Measurements from ENCODE around the gene LBH.

DNA sequence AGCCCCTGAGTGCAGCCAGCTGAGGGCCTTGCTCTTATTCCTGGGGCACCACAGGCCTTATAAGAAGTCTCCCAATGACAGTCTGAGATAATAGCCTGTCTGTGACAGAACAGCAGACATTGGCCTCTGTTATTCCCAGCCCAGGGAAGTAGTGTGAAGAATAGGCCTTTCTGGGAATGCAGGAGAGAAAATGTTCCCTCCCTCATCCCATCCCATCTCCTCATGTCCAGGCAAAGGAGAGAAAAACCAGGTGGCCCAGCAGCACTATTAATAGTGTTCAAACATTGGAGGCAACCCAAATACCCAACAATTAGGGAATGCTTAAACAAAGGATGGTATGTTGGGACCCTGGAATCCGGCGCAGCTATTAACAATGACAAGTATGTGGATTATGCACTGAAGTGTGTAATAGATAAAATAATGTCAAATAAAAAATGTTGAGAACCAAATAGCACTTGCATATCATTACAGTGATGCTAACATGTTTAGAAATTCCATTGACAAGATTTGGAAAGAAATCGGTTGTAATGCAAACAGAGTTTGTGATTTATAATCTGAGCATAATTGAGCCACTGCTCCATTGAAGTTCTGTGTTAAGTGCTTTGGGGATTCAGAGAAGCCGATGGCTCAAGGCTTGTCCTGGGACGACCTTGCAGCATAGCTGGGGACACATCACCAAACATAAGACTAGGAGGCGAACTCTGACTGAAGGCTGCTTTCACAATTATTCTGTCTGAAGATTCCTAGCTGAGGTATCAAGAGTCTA, 69.3 kb downstream of the LBH start:
- TF ChIP-seq, protein P1, sequence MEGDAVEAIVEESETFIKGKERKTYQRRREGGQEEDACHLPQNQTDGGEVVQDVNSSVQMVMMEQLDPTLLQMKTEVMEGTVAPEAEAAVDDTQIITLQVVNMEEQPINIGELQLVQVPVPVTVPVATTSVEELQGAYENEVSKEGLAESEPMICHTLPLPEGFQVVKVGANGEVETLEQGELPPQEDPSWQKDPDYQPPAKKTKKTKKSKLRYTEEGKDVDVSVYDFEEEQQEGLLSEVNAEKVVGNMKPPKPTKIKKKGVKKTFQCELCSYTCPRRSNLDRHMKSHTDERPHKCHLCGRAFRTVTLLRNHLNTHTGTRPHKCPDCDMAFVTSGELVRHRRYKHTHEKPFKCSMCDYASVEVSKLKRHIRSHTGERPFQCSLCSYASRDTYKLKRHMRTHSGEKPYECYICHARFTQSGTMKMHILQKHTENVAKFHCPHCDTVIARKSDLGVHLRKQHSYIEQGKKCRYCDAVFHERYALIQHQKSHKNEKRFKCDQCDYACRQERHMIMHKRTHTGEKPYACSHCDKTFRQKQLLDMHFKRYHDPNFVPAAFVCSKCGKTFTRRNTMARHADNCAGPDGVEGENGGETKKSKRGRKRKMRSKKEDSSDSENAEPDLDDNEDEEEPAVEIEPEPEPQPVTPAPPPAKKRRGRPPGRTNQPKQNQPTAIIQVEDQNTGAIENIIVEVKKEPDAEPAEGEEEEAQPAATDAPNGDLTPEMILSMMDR (IDR thresholded peaks at IDR 0.05; ENCODE audit: borderline replicate concordance, extremely low read depth, low read length, poor library complexity, severe bottlenecking): no peak
- no peak for TF ChIP-seq EZH2 (IDR thresholded peaks at IDR 0.05; ENCODE audit: borderline replicate concordance, low read depth, low read length, severe bottlenecking)
